H1 (cell line): ENCODE data around the gene ZNF609. TPM values are rescaled to one million over a fixed set of nuclear protein-coding genes. Genes with fewer than 3 reads are reported as not detected.
"Not testable (repeated sequence)": the region's sequence is repeated elsewhere in the genome, so short reads cannot be mapped to it uniquely, and the experiment has no call there.

ENCODE experiments used
- CTCF ChIA-PET: fragments of 300-600 bp; sonication (Branson Sonifier 250); formaldehyde crosslinking; loops from one replicate; lab custom pipeline; 2021; ENCODE audit not compliant: partially characterized antibody; lab: Charles Lee
- POLR2A ChIA-PET: fragments of 300-600 bp; sonication (Branson Sonifier 250); formaldehyde crosslinking; loops from one replicate; lab custom pipeline; 2021; ENCODE audit warnings: inconsistent platforms; ENCODE audit not compliant: partially characterized antibody; lab: Charles Lee
- DNase-seq, 2 experiments: peaks; one replicate each; pipeline versions ENCODE4 v3.0.0 to v3.0.0-alpha.2; 2010 to 2022; ENCODE audit warnings: low spot score in 2 of 2, low read depth in 1 of 2, mixed read lengths in 1 of 2
- FAIRE-seq: peaks from 2 replicates; lab custom pipeline; 2011; peaks lifted over from hg19 to GRCh38; lab: Jason Lieb, UNC
- H2AFZ ChIP-seq: 2 replicates; pipeline ENCODE4 v1.8.1; 2012; ENCODE audit warnings: low read length, inconsistent platforms
- H2AK5ac ChIP-seq: 2 replicates; pipeline ENCODE4 v1.6.1; 2013; ENCODE audit warnings: low read depth, low read length
- H2BK120ac ChIP-seq: replicated peaks from 2 replicates; pipeline ENCODE3; 2013; ENCODE audit warnings: low read depth, low read length, inconsistent platforms
- H2BK12ac ChIP-seq: 2 replicates; pipeline ENCODE4 v1.6.1; 2013; ENCODE audit warnings: low read depth, low read length
- H2BK15ac ChIP-seq: 2 replicates; pipeline ENCODE4 v1.6.1; 2013; ENCODE audit warnings: low read length
- H2BK20ac ChIP-seq: 2 replicates; pipeline ENCODE4 v1.6.1; 2013; ENCODE audit warnings: low read length
- H2BK5ac ChIP-seq: 2 replicates; pipeline ENCODE4 v1.6.1; 2013; ENCODE audit warnings: low read depth, low read length
- H3K14ac ChIP-seq: 2 replicates; pipeline ENCODE4 v1.6.1; 2013; ENCODE audit warnings: inconsistent platforms; ENCODE audit not compliant: insufficient read length
- H3K18ac ChIP-seq: 2 replicates; pipeline ENCODE4 v1.6.1; 2013; ENCODE audit warnings: low read length; ENCODE audit errors: extremely low read depth
- H3K23ac ChIP-seq: 2 replicates; pipeline ENCODE4 v1.6.1; 2013; ENCODE audit warnings: inconsistent platforms; ENCODE audit not compliant: insufficient read length
- H3K23me2 ChIP-seq: 2 replicates; pipeline ENCODE4 v1.6.1; 2013; ENCODE audit warnings: low read depth, low read length
- H3K27ac ChIP-seq: 2 replicates; pipeline ENCODE4 v1.6.1; 2011; ENCODE audit warnings: low read depth, low read length, inconsistent platforms
- H3K27me3 ChIP-seq, 4 experiments: replicated peaks in 1 of 4; 1 replicate in 1 of 4; 2 replicates in 3 of 4; pipeline versions ENCODE4 v1.6.1 to v1.8.1; 2011 to 2013; ENCODE audit warnings: low read length in 3 of 4, mild to moderate bottlenecking in 3 of 4, inconsistent platforms in 2 of 4, mixed read lengths in 2 of 4, moderate library complexity in 1 of 4; ENCODE audit not compliant: control insufficient read depth in 3 of 4, insufficient read depth in 3 of 4; ENCODE audit errors: extremely low read depth in 1 of 4
- H3K36me3 ChIP-seq, 4 experiments: 2 replicates each; pipeline versions ENCODE4 v1.6.1 to v1.8.1; 2011 to 2013; ENCODE audit warnings: mild to moderate bottlenecking in 4 of 4, low read length in 3 of 4, moderate library complexity in 2 of 4, control low read depth in 1 of 4, inconsistent platforms in 1 of 4; ENCODE audit not compliant: insufficient read depth in 4 of 4, control insufficient read depth in 2 of 4
- H3K4ac ChIP-seq: replicated peaks from 2 replicates; pipeline ENCODE3; 2013; ENCODE audit warnings: low read length, low read depth, mixed read lengths, inconsistent platforms; ENCODE audit not compliant: insufficient read length
- H3K4me1 ChIP-seq, 4 experiments: replicated peaks in 1 of 4; 1 replicate in 1 of 4; 2 replicates in 3 of 4; pipeline versions ENCODE4 v1.6.1 to v1.8.1; 2011 to 2013; ENCODE audit warnings: low read length in 3 of 4, inconsistent platforms in 2 of 4, mixed read lengths in 1 of 4; ENCODE audit not compliant: insufficient read depth in 4 of 4, control insufficient read depth in 3 of 4
- H3K4me2 ChIP-seq, 2 experiments: 2 replicates each; pipeline versions ENCODE4 v1.6.1 to v1.8.1; 2011 to 2013; ENCODE audit warnings: low read depth in 2 of 2, low read length in 2 of 2, control low read depth in 1 of 2, inconsistent platforms in 1 of 2, mild to moderate bottlenecking in 1 of 2; ENCODE audit not compliant: insufficient read depth in 1 of 2
- H3K4me3 ChIP-seq, 4 experiments: fragments of 200-600, 300-600 bp in 1 of 4; sonication (generic), shearing (Covaris generic), sonication (Bioruptor Twin) in 1 of 4; 2 replicates each; pipeline versions ENCODE4 v1.5.1 to v1.8.1; 2011 to 2016; ENCODE audit warnings: low read length in 4 of 4, low read depth in 3 of 4, control low read depth in 2 of 4, inconsistent platforms in 2 of 4, mild to moderate bottlenecking in 2 of 4, mixed read lengths in 1 of 4, moderate library complexity in 1 of 4; ENCODE audit not compliant: insufficient read depth in 2 of 4; ENCODE audit errors: extremely low read depth in 1 of 4
- H3K56ac ChIP-seq: replicated peaks from 2 replicates; pipeline ENCODE3; 2013; ENCODE audit warnings: low read depth, mild to moderate bottlenecking, mixed read lengths, low read length, inconsistent platforms; ENCODE audit not compliant: insufficient read length
- H3K79me1 ChIP-seq: 2 replicates; pipeline ENCODE4 v1.6.1; 2013; ENCODE audit warnings: low read depth, low read length, control low read depth
- H3K79me2 ChIP-seq, 2 experiments: 2 replicates each; pipeline versions ENCODE4 v1.6.1 to v1.8.1; 2012 to 2013; ENCODE audit warnings: low read length in 2 of 2, mild to moderate bottlenecking in 2 of 2, inconsistent platforms in 1 of 2; ENCODE audit not compliant: insufficient read depth in 2 of 2, control insufficient read depth in 1 of 2
- H3K9ac ChIP-seq, 4 experiments: replicated peaks in 1 of 4; 1 replicate in 1 of 4; 2 replicates in 3 of 4; pipeline versions ENCODE4 v1.6.1 to v1.8.1; 2011 to 2013; ENCODE audit warnings: low read depth in 3 of 4, low read length in 3 of 4, control low read depth in 2 of 4, mild to moderate bottlenecking in 2 of 4, moderate library complexity in 2 of 4, inconsistent platforms in 1 of 4; ENCODE audit errors: extremely low read depth in 1 of 4
- H3K9me3 ChIP-seq, 2 experiments: 2 replicates each; pipeline versions ENCODE4 v1.6.1 to v1.8.1; 2012 to 2013; ENCODE audit warnings: mild to moderate bottlenecking in 2 of 2, moderate library complexity in 2 of 2, control low read depth in 1 of 2, inconsistent platforms in 1 of 2, low read depth in 1 of 2, low read length in 1 of 2, mixed read lengths in 1 of 2; ENCODE audit not compliant: insufficient read depth in 2 of 2
- H4K20me1 ChIP-seq, 2 experiments: replicated peaks in 1 of 2; 2 replicates each; pipeline versions ENCODE3 to v1.8.1; 2011 to 2013; ENCODE audit warnings: inconsistent platforms in 2 of 2, low read length in 2 of 2, mild to moderate bottlenecking in 1 of 2; ENCODE audit not compliant: insufficient read depth in 2 of 2, control insufficient read depth in 1 of 2
- H4K5ac ChIP-seq: 2 replicates; pipeline ENCODE4 v1.6.1; 2013; ENCODE audit warnings: low read length, low read depth, mixed read lengths, inconsistent platforms; ENCODE audit not compliant: insufficient read length
- H4K8ac ChIP-seq: 2 replicates; pipeline ENCODE4 v1.8.0; 2013; ENCODE audit warnings: mild to moderate bottlenecking, moderate library complexity, low read length, inconsistent platforms; ENCODE audit not compliant: insufficient read depth; ENCODE audit errors: extremely low read depth
- H4K91ac ChIP-seq: replicated peaks from 2 replicates; pipeline ENCODE3; 2013; ENCODE audit warnings: low read length, mixed read lengths, inconsistent platforms; ENCODE audit not compliant: insufficient read length
- WGBS, 2 experiments: shearing (Covaris generic) in 1 of 2; methylation state at CpG; one replicate each; pipeline versions ENCODE4 v1.1.6 to v1.1.7; 2013 to 2015; ENCODE audit warnings: low lambda C conversion rate in 2 of 2, mixed read lengths in 2 of 2, inconsistent platforms in 1 of 2, low coverage in 1 of 2, missing lambda C conversion rate in 1 of 2; ENCODE audit not compliant: insufficient replicate concordance in 2 of 2, insufficient coverage in 1 of 2, insufficient read length in 1 of 2; ENCODE audit errors: extremely low coverage in 1 of 2, missing lambda C conversion rate in 1 of 2; 5-methylcytosine and 5-hydroxymethylcytosine counted together
- polyA plus RNA-seq, 7 experiments: library from polyadenylated mRNA; depleted of rRNA in 3 of 7; stranded (reverse) in 5 of 7; unstranded in 2 of 7; fragments of >200 nt in 5 of 7; fragments of 200-250 nt in 2 of 7; gene quantifications; 1 replicate in 5 of 7; 2 replicates in 1 of 7; 4 replicates in 1 of 7; pipeline versions ENCODE4 v1.2.1 to v1.2.3, GENCODE V29; 2011 to 2013; ENCODE audit warnings: missing spikeins in 2 of 7, mixed read lengths in 2 of 7
- total RNA-seq: library from RNA; stranded (reverse); fragmentation: NEBNext Ultra II Directional; extraction: Animal tissue kit (Norgen Biotek cat#: 25700); gene quantifications from 2 replicates; pipeline ENCODE4 v1.2.1, GENCODE V29; 2021

Gene ZNF609
- total and polyA plus RNA-seq, 2 of the 8 experiments (the other 6 are each of a cell fraction or from before 2014, with no cell fraction given): 15.5 to 47.8 TPM

- H2AFZ ChIP-seq, H3K23me2 ChIP-seq, H3K36me3 ChIP-seq, H3K79me1 ChIP-seq, CTCF ChIA-PET, DNase-seq, H2BK15ac ChIP-seq, H4K91ac ChIP-seq, H3K14ac ChIP-seq, H3K56ac ChIP-seq, H2BK5ac ChIP-seq, H3K23ac ChIP-seq, H2BK120ac ChIP-seq, H3K27me3 ChIP-seq, H3K4me2 ChIP-seq, FAIRE-seq, H4K20me1 ChIP-seq, H3K4me3 ChIP-seq, H2BK12ac ChIP-seq, H2BK20ac ChIP-seq, H3K27ac ChIP-seq, H4K8ac ChIP-seq, H3K18ac ChIP-seq, H3K9me3 ChIP-seq, H3K9ac ChIP-seq, H2AK5ac ChIP-seq, H4K5ac ChIP-seq, H3K4me1 ChIP-seq, H3K4ac ChIP-seq: not testable (repeated sequence)
- WGBS, 2 experiments: 93% methylated on average over 5 of the region's 6 CpGs; no CpG with 5 or more reads in 1 of the 2 experiments
- POLR2A ChIA-PET: interaction anchor here (0.6 to 1.3 kb wide), 2 partner anchors 13 to 15 kb away, joined by 3 read pairs; no protein-coding TSS in a partner anchor
- H3K79me2 ChIP-seq: peaks cover 0 to 49% of the 10 kb centered on the region in 2 experiments; a peak in 3 of 4 replicates
These were observed 147.0 kb downstream of the ZNF609 start for GRCh38 chr15:64607416-64607815.
